GM12878 (cell line): ENCODE results near the gene CDYL. TPM values are rescaled to one million over a fixed set of nuclear protein-coding genes. Genes with fewer than 3 reads are reported as not detected.

ENCODE experiments used
- ATAC-seq: fragments of 200-7000 bp; cut with Tn5 transposase; 3 replicates; pipeline ENCODE4 v1.9.1; 2020; ENCODE audit warnings: mild to moderate bottlenecking, moderate library complexity
- BruUV-seq: library from RNA; stranded (reverse); fragments of 400-500 nt; replicated peaks from 2 replicates; lab custom pipeline; 2021; lab: Mats Ljungman, UMichigan
- CTCF ChIA-PET: fragments of 300-600 bp; sonication (Branson Sonifier 250); formaldehyde crosslinking; extraction: SDS; loops from one replicate; lab custom pipeline; 2021; ENCODE audit warnings: inconsistent platforms; lab: Yijun Ruan, JAX
- POLR2A ChIA-PET: fragments of 350-600 bp; formaldehyde crosslinking; extraction: SDS; loops from one replicate; lab custom pipeline; 2021; ENCODE audit warnings: inconsistent platforms; lab: Charles Lee
- RAD21 ChIA-PET: fragments of 300-600 bp; sonication (Branson Sonifier 250); formaldehyde crosslinking; loops from one replicate; lab custom pipeline; 2023; ENCODE audit warnings: antibody characterized with exemption; ENCODE audit not compliant: unreplicated experiment; lab: Charles Lee
- SMC1A ChIA-PET: fragments of 300-600 bp; sonication (Branson Sonifier 250); formaldehyde crosslinking; loops from one replicate; lab custom pipeline; 2023; ENCODE audit not compliant: unreplicated experiment, uncharacterized antibody; lab: Charles Lee
- DNase-seq: peaks from one replicate; pipeline ENCODE4 v3.0.0-alpha.2; 2011; ENCODE audit warnings: low read depth, low spot score
- FAIRE-seq: peaks from 3 replicates; lab custom pipeline; 2011; peaks lifted over from hg19 to GRCh38; lab: Jason Lieb, UNC
- H2AFZ ChIP-seq: 2 replicates; pipeline ENCODE4 v1.6.0; 2011; ENCODE audit warnings: low read depth, low read length, control low read depth; ENCODE audit not compliant: control insufficient read depth
- H3K27ac ChIP-seq: 2 replicates; pipeline ENCODE4 v1.5.1; 2011; ENCODE audit warnings: control low read depth; ENCODE audit not compliant: control insufficient read depth, insufficient read depth
- H3K27me3 ChIP-seq, 2 experiments: replicated peaks in 1 of 2; 2 replicates each; pipeline versions ENCODE4 v1.6.0 to v1.6.1; 2011; ENCODE audit warnings: low read length in 1 of 2; ENCODE audit not compliant: control insufficient read depth in 2 of 2, insufficient read depth in 2 of 2
- H3K36me3 ChIP-seq, 2 experiments: 2 replicates each; pipeline ENCODE4 v1.5.1; 2011; ENCODE audit warnings: low read length in 1 of 2; ENCODE audit not compliant: control insufficient read depth in 2 of 2, insufficient read depth in 2 of 2
- H3K4me1 ChIP-seq: 2 replicates; pipeline ENCODE4 v1.6.1; 2011; ENCODE audit warnings: mild to moderate bottlenecking, low read length, moderate library complexity, mixed read lengths; ENCODE audit not compliant: control insufficient read depth, insufficient read depth
- H3K4me2 ChIP-seq: 2 replicates; pipeline ENCODE4 v1.6.0; 2011; ENCODE audit warnings: control low read depth; ENCODE audit not compliant: control insufficient read depth, insufficient read depth
- H3K4me3 ChIP-seq: fragments of 200-600 bp; sonication (generic); 2 replicates; pipeline ENCODE4 v1.5.1; 2016
- H3K79me2 ChIP-seq: 2 replicates; pipeline ENCODE4 v1.6.0; 2011; ENCODE audit warnings: low read length; ENCODE audit not compliant: control insufficient read depth, insufficient read depth
- H3K9ac ChIP-seq: 2 replicates; pipeline ENCODE4 v1.8.0; 2011; ENCODE audit warnings: low read length, control low read depth, mixed read lengths; ENCODE audit not compliant: control insufficient read depth, insufficient read depth
- H3K9me3 ChIP-seq: replicated peaks from 3 replicates; pipeline ENCODE4 v1.5.1; 2011; ENCODE audit warnings: mild to moderate bottlenecking, low read length; ENCODE audit not compliant: control insufficient read depth, insufficient read depth
- H4K20me1 ChIP-seq: 2 replicates; pipeline ENCODE4 v1.6.0; 2011; ENCODE audit not compliant: control insufficient read depth, insufficient read depth
- E4F1 ChIP-seq: fragments of 450-650 bp; IDR thresholded peaks from 2 replicates; pipeline ENCODE4 v1.6.1; 2018; ENCODE audit warnings: borderline replicate concordance, mild to moderate bottlenecking; ENCODE audit not compliant: partially characterized antibody
- HSF1 ChIP-seq: fragments of 150-350 bp; IDR thresholded peaks from 2 replicates; pipeline ENCODE4 v1.6.1; 2014; ENCODE audit warnings: mild to moderate bottlenecking, low read depth, low read length
- JUNB ChIP-seq: IDR thresholded peaks from 2 replicates; pipeline ENCODE4 v1.6.1; 2016; ENCODE audit warnings: antibody characterized with exemption, mild to moderate bottlenecking
- RB1 ChIP-seq: fragments of 450-650 bp; formaldehyde crosslinking; IDR thresholded peaks from 2 replicates; pipeline ENCODE4 v1.6.1; 2017; ENCODE audit warnings: mild to moderate bottlenecking, borderline replicate concordance
- RFX5 ChIP-seq: IDR thresholded peaks from 2 replicates; pipeline ENCODE4 v1.6.1; 2011; ENCODE audit warnings: low read depth, low read length, improper control_type of control experiment
- ZNF207 ChIP-seq: fragments of 450-650 bp; IDR thresholded peaks from 2 replicates; pipeline ENCODE4 v1.6.1; 2014; ENCODE audit warnings: antibody characterized with exemption, mild to moderate bottlenecking, borderline replicate concordance
- WGBS: methylation state at CpG from one replicate; pipeline ENCODE4 v1.1.6; 2016; ENCODE audit warnings: low lambda C conversion rate; ENCODE audit not compliant: insufficient replicate concordance, insufficient coverage; ENCODE audit errors: missing lambda C conversion rate; 5-methylcytosine and 5-hydroxymethylcytosine counted together
- in situ Hi-C: fragments of 300-500 bp; cut with MboI; formaldehyde crosslinking; loops from 9 replicates; pipeline ENCODE4 v1.14.3; 2018; ENCODE audit warnings: mixed read lengths
- intact Hi-C: fragments of 100-400 bp; cut with micrococcal nuclease; formaldehyde crosslinking; loops from one replicate; pipeline ENCODE4 v1.14.2; 2022; ENCODE audit not compliant: unreplicated experiment
- polyA plus RNA-seq, 11 experiments: library from polyadenylated mRNA; depleted of rRNA in 4 of 11; unstranded in 6 of 11; stranded (reverse) in 5 of 11; fragments of >200 nt; fragmentation: Nextera tagmentation in 4 of 11; fragmentation: Illumina TruSeq in 1 of 11; extraction: Ambion mirVana in 4 of 11; extraction: Trizol in 1 of 11; gene quantifications; 1 replicate in 1 of 11; 2 replicates in 10 of 11; pipeline versions ENCODE4 v1.2.1 to v1.2.3, GENCODE V29; 2011 to 2016; ENCODE audit warnings: inconsistent platforms in 2 of 11, missing spikeins in 2 of 11, low read depth in 1 of 11
- total RNA-seq, 4 experiments: library from RNA; depleted of rRNA in 3 of 4; stranded (reverse); fragments of >200 nt in 3 of 4; fragmentation: Illumina TruSeq in 1 of 4; extraction: Trizol in 1 of 4; gene quantifications; 2 replicates each; pipeline versions ENCODE4 v1.2.1 to v1.2.3, GENCODE V29; 2013 to 2021

CDYL gene
- total and polyA plus RNA-seq, 10 of the 15 experiments (the other 5 are each of a cell fraction or from before 2014, with no cell fraction given): 9.3 to 61.2 (median 28.5) TPM

GRCh38 chr6:4947716-4948115 is 171.5 kb downstream of the CDYL start:
- intact Hi-C loops: no loop called here
- no peak for DNase-seq

More at GRCh38 chr6:4947716-4948115, 171.5 kb downstream of the CDYL start:
- ChIA-PET CTCF (interaction anchor here (1.1 kb wide), 1 partner anchor 10 kb away, joined by 3 read pairs; no protein-coding TSS in a partner anchor), RAD21 (no interaction called here), SMC1A (no interaction called here), POLR2A (no interaction called here)
- no peak overlapping the region for H3K4me2 ChIP-seq
- H3K4me1 ChIP-seq: peaks cover 2% of the 10 kb centered on the region
- WGBS: over 99% methylated on average over 13 of the region's 13 CpGs
- no peak overlapping the region for H2AFZ ChIP-seq
- no peaks in the 10 kb centered on the region; the same call in 1 of the 2 replicates for H3K79me2 ChIP-seq
- no peak overlapping the region for H3K9ac ChIP-seq
- no peaks in the 10 kb centered on the region for H3K27me3 ChIP-seq
- in situ Hi-C loops: no loop called here
- no peak for ATAC-seq
- H3K9me3 ChIP-seq: no peaks in the 10 kb centered on the region
- FAIRE-seq: no peak
- no peak overlapping the region for H3K27ac ChIP-seq
- TF ChIP-seq RB1 (no peak), ZNF207 (no peak), RFX5 (no peak), HSF1 (no peak), JUNB (no peak), E4F1 (no peak)
- peaks cover 40 to 43% of the 10 kb centered on the region in 2 experiments for H3K36me3 ChIP-seq
- no peak overlapping the region for H3K4me3 ChIP-seq
- no TSS peak for BruUV-seq
- H4K20me1 ChIP-seq: no peaks in the 10 kb centered on the region; the same call in 1 of the 2 replicates
